Stomach smooth muscle (tissue), 2 donors: ENCODE results near the gene RNF215.

Experiments used
- H3K27ac ChIP-seq: one replicate; pipeline ENCODE4 v1.7.0; 2013; ENCODE audit warnings: mild to moderate bottlenecking, low read length, inconsistent platforms
- H3K27me3 ChIP-seq, 2 donors: one replicate each; pipeline ENCODE4 v1.7.0; 2013; ENCODE audit warnings: low read length in 2 of 2; ENCODE audit not compliant: insufficient read depth in 2 of 2, control insufficient read depth in 1 of 2
- H3K36me3 ChIP-seq, 2 donors: one replicate each; pipeline ENCODE4 v1.7.0; 2013; ENCODE audit warnings: low read length in 2 of 2; ENCODE audit not compliant: control insufficient read depth in 2 of 2, insufficient read depth in 2 of 2
- H3K4me1 ChIP-seq: one replicate; pipeline ENCODE4 v1.7.0; 2013; ENCODE audit warnings: low read length; ENCODE audit not compliant: control insufficient read depth, insufficient read depth
- H3K4me3 ChIP-seq, 2 donors: one replicate each; pipeline ENCODE4 v1.7.0; 2013; ENCODE audit warnings: low read length in 2 of 2
- H3K9ac ChIP-seq, 2 donors: one replicate each; pipeline ENCODE4 v1.7.0; 2013; ENCODE audit warnings: low read length in 2 of 2, mild to moderate bottlenecking in 1 of 2
- H3K9me3 ChIP-seq, 2 donors: one replicate each; pipeline ENCODE4 v1.7.0; 2013; ENCODE audit warnings: low read length in 2 of 2; ENCODE audit not compliant: control insufficient read depth in 2 of 2
- donor health status: healthy.
- donor health status: Pancreatic carcinoma.

Gene RNF215

GRCh38 chr22:30393885-30394284 lies 6.7 kb upstream of the RNF215 start:
- H3K9ac ChIP-seq = no peak overlapping the region
- peaks cover 0 to 4% of the 10 kb centered on the region in 2 donors for H3K27me3 ChIP-seq
- peaks cover 29% of the 10 kb centered on the region for H3K4me1 ChIP-seq
- no peaks in the 10 kb centered on the region for H3K36me3 ChIP-seq
- H3K27ac ChIP-seq = no peak overlapping the region
- no peaks in the 10 kb centered on the region for H3K9me3 ChIP-seq
- no peak overlapping the region for H3K4me3 ChIP-seq

- no peak overlapping the region for H3K27ac ChIP-seq
- H3K27me3 ChIP-seq = peaks cover 0 to 4% of the 10 kb centered on the region in 2 donors
- no peak overlapping the region for H3K9ac ChIP-seq
Observed at GRCh38 chr22:30393322-30393680, 6.1 kb upstream of the RNF215 start.

GRCh38 chr22:30392661-30393321 lies 5.6 kb upstream of the RNF215 start:
- H3K27ac ChIP-seq = no peak overlapping the region
- peaks cover 20% of the 10 kb centered on the region for H3K4me1 ChIP-seq
- no peak overlapping the region for H3K9ac ChIP-seq
- no peaks in the 10 kb centered on the region for H3K36me3 ChIP-seq
- peaks cover 0 to 4% of the 10 kb centered on the region in 2 donors for H3K27me3 ChIP-seq
- H3K9me3 ChIP-seq = no peaks in the 10 kb centered on the region
- no peak overlapping the region for H3K4me3 ChIP-seq

More at GRCh38 chr22:30393322-30393680, 6.1 kb upstream of the RNF215 start:
- Histone ChIP-seq H3K4me1 (peaks cover 23% of the 10 kb centered on the region), H3K4me3 (no peak overlapping the region), H3K36me3 (no peaks in the 10 kb centered on the region), H3K9me3 (no peaks in the 10 kb centered on the region)

GRCh38 chr22:30390974-30391691 lies 3.9 kb upstream of the RNF215 start:
- Histone ChIP-seq H3K27ac (no peak overlapping the region), H3K4me1 (peaks cover 14% of the 10 kb centered on the region), H3K27me3 (peaks cover 0 to 4% of the 10 kb centered on the region in 2 donors), H3K9me3 (no peaks in the 10 kb centered on the region), H3K9ac (no peak overlapping the region), H3K36me3 (no peaks in the 10 kb centered on the region), H3K4me3 (no peak overlapping the region)

- H3K36me3 ChIP-seq = peaks cover 3 to 9% of the 10 kb centered on the region in 2 donors
- peaks cover 0 to 4% of the 10 kb centered on the region in 2 donors for H3K27me3 ChIP-seq
- peak overlapping the region; percentile 58 to 73 for H3K9ac ChIP-seq
- peaks cover 14% of the 10 kb centered on the region for H3K4me1 ChIP-seq
- no peaks in the 10 kb centered on the region for H3K9me3 ChIP-seq
- H3K27ac ChIP-seq = peak overlapping the region; percentile 41
- H3K4me3 ChIP-seq = peak overlapping the region; percentile 58 to 74
Observed at GRCh38 chr22:30386608-30386959, 627 bp downstream of the RNF215 start.

GRCh38 chr22:30385942-30386341 lies 1.3 kb downstream of the RNF215 start:
- no peaks in the 10 kb centered on the region for H3K9me3 ChIP-seq
- peaks cover 12% of the 10 kb centered on the region for H3K4me1 ChIP-seq
- H3K27me3 ChIP-seq = no peaks in the 10 kb centered on the region
- peak overlapping the region in 1 of 2 donors; percentile 58 for H3K9ac ChIP-seq
- peaks cover 3 to 10% of the 10 kb centered on the region in 2 donors for H3K36me3 ChIP-seq
- peak overlapping the region in 1 of 2 donors; percentile 74 for H3K4me3 ChIP-seq
- H3K27ac ChIP-seq = no peak overlapping the region

- Histone ChIP-seq H3K27me3 (no peaks in the 10 kb centered on the region), H3K9me3 (no peaks in the 10 kb centered on the region), H3K4me3 (no peak overlapping the region), H3K9ac (no peak overlapping the region), H3K4me1 (peaks cover 12% of the 10 kb centered on the region), H3K27ac (no peak overlapping the region), H3K36me3 (peaks cover 3 to 16% of the 10 kb centered on the region in 2 donors)
Observed at GRCh38 chr22:30383061-30383460, 4.2 kb downstream of the RNF215 start.

- H3K4me1 ChIP-seq = peaks cover 12% of the 10 kb centered on the region
- H3K9me3 ChIP-seq = no peaks in the 10 kb centered on the region
- H3K36me3 ChIP-seq = peaks cover 3 to 16% of the 10 kb centered on the region in 2 donors
- no peak overlapping the region for H3K9ac ChIP-seq
- no peak overlapping the region for H3K4me3 ChIP-seq
- H3K27me3 ChIP-seq = no peaks in the 10 kb centered on the region
- no peak overlapping the region for H3K27ac ChIP-seq
Observed at GRCh38 chr22:30382340-30382739, 4.9 kb downstream of the RNF215 start.

- Histone ChIP-seq H3K27ac (no peak overlapping the region), H3K9ac (no peak overlapping the region), H3K36me3 (peaks cover 3 to 16% of the 10 kb centered on the region in 2 donors), H3K4me3 (no peak overlapping the region), H3K4me1 (peaks cover 5% of the 10 kb centered on the region), H3K27me3 (no peaks in the 10 kb centered on the region), H3K9me3 (no peaks in the 10 kb centered on the region)
Observed at GRCh38 chr22:30381264-30381663, 5.9 kb downstream of the RNF215 start.

GRCh38 chr22:30380011-30380410 lies 7.2 kb downstream of the RNF215 start:
- no peak overlapping the region for H3K27ac ChIP-seq
- no peak overlapping the region for H3K9ac ChIP-seq
- no peaks in the 10 kb centered on the region for H3K27me3 ChIP-seq
- no peak overlapping the region for H3K4me3 ChIP-seq
- H3K9me3 ChIP-seq = no peaks in the 10 kb centered on the region
- peaks cover 3 to 16% of the 10 kb centered on the region in 2 donors for H3K36me3 ChIP-seq
- no peaks in the 10 kb centered on the region for H3K4me1 ChIP-seq

- Histone ChIP-seq H3K4me3 (no peak overlapping the region), H3K27me3 (no peaks in the 10 kb centered on the region), H3K9ac (no peak overlapping the region), H3K36me3 (peaks cover 0 to 5% of the 10 kb centered on the region in 2 donors), H3K4me1 (no peaks in the 10 kb centered on the region), H3K27ac (no peak overlapping the region), H3K9me3 (no peaks in the 10 kb centered on the region)
Observed at GRCh38 chr22:30375312-30375849, 11.8 kb downstream of the RNF215 start.
